Measurements from ENCODE around the gene PPM1G.
A peak's percentile ranks its signal among the peaks of the same experiment; 100 is the strongest.

Gene PPM1G

GRCh38 chr2:27408601-27409320, 630 bp downstream of the PPM1G start:
- no peak for DNase-seq

- no peak for DNase-seq
These were observed 1.4 kb downstream of the PPM1G start for GRCh38 chr2:27407798-27408491.

DNA sequence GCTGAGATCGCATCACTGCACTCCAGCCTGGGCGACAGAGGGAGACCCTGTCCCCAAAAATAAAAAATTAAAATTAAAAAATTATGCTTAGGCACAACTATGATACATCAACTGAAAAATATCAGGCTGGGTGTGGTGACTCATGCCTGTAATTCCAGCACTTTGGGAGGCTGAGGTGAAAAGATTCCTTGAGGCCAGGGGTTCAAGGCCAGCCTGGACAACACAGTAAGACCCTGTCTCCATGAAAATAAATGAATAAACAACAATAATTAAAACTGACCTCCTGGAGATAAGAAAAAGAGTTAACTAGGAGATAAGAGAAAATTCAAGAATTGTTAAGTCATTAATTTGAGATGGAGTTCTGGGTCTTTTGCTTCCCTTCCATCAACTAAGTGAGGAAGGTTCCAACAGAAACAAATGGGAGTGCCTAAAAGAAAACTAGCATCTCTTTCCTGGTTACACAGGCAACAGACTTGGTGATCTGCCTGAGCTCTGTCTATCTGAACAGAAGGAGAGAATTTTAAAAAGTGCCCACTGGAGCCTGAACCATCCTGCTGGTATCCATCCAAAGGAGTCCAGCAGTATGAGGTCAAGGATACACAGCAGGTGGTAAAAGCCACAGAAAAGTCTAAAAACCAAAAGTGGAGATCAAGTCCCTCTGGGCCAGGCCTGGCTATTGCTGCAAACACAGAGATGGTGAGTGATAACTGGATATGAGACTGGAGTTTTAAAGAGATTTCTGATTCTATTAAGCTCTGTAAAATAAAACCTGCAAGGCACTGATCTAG, 8.8 kb downstream of the PPM1G start:
- DNase-seq = no peak

DNA sequence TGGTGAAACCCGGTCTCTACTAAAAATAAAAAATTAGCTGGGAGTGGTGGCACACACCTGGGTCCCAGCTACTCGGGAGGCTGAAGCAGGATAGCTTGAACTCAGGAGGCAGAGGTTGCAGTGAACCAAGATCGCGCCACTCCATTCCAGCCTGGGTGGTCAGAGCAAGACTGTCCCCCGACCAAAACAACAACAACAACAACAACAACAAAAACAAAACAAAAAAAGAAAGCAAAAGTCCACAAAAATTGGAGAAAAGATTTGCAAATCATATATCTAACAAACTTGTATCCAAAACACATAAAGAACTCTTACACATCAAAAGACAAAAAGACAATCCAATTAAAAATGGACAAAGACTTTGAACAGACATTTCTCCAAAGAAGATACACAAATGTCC, 10.4 kb downstream of the PPM1G start:
- no peak for DNase-seq

- no peak for DNase-seq
These were observed 16.2 kb downstream of the PPM1G start for GRCh38 chr2:27393225-27393624.

DNA sequence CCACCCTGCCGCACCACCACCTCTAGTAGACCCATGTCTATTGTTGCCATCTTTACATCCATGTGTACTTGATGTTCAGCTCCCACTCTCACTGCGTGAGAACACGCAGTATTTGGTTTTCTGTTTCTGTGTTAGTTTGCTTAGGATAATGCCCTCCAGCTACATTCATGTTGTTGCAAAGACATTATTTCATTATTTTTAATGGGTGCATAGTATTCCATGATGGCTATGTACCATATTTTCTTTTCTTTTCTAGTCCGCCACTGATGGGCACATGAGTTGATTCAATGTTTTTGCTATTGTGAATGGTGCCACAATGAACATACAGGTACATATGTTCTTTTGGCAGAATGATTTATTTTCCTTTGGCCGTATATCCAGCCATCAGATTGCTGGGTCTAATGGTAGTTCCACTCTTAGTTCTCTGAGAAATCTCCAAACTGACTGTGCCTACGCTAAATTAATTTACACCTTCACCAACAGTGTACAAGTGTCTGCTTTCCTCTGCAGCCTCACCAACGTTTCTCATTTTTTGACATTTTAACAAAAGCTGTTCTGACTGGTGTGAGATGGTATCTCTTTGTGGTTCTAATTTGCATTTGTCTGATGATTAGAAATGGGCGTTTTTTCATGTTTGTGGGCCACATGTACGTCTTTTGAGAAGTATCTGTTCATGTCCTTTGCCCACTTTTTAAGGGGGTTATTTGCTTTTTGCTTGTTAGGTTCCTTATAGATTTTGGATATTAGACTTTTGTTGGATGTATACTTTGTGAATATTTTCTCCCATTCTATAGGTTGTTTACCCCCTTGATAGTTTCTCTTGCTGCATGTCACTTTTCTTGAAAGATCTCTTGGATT, 18.3 kb downstream of the PPM1G start:
- DNase-seq = no peak

- no peak for DNase-seq
These were observed 27.7 kb downstream of the PPM1G start for GRCh38 chr2:27381577-27382181.

DNA sequence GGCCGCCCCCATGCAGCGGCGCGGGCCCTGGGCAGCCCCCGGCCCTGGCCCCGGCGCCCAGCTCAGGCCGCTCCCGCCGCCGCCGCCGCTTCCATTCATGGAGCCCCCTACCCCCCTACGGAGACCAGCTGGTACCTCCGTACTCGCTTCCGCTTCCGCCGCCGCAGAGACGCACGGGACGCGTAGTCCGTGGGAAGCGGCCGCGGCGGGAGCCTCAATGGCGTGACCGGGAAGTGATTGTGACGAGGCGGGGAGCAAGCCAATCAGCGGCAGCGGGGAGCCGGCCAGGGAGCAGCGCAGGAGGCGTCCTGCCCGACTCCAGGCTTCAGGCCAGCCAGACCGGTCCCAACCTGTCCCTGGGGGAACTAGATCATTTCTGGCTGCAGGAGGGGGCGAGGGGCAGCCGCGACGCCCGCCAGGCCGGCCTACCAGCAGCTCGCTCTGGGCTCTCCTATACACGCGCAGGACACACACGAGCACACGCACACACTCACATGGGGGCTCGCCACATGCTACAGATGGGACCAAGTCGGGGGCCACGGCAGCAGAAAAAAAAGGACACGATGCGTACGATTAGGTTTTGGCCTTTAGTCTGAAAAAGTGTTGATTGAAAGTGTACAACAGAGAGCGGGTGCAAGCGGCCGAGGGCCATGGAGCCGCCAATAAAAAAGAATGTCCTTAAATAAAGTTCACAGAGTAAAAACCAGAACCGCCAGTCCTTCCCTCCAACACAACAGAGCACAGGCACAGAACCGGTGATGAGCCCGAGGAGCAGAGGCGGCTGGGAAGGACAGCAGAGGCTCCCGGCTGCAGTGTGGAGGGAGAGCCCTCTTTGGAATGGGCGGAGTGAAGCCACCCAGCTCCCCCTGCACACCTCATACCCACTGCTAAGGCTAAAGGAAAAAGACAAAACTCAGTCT, 28.5 kb downstream of the PPM1G start, which contains the start of gene ZNF513:
Gene ZNF513 (minus strand): TSS at position 109 of the 920 bp plus-strand sequence. CDS start 208 bp downstream, outside the sequence.
- DNase-seq = peak; percentile 33

DNA sequence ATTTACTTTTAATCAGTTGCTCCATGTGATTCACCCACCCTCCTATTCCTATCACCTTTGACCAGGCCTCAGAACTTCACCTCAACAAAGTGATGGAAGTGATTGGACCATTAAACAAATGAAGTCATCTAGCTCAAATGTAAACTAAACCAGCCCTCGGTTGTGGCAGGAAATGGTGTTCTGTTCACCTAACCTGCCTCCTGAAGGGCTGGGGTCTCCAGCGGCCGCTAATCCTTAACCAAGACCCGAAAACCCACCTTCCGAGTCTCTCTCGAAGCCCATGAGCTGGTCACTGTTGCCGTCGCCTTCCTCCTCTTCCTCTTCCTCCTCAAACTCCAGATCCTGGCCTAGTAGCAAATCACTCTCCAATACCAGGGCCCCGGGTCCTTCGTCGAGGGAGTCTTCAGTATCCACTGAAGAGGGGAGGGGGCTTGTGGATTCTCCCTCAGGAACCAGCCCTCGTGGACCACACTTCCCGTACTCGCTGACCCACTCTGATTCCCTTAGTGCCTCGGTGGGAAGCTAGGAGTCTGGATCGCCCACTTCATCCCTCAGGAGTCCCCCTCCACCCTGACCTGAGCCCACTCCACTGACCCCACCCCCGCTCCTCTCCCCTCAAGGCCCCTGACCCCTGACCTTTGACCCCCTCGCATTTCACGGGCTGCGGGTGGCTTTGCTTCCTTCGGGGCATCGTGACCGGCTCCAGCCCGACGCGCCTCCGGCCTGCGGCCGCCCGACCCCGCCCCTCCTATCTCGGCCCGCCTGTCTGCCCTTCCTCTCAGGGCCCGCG, 29.4 kb downstream of the PPM1G start:
- no peak for DNase-seq

DNA sequence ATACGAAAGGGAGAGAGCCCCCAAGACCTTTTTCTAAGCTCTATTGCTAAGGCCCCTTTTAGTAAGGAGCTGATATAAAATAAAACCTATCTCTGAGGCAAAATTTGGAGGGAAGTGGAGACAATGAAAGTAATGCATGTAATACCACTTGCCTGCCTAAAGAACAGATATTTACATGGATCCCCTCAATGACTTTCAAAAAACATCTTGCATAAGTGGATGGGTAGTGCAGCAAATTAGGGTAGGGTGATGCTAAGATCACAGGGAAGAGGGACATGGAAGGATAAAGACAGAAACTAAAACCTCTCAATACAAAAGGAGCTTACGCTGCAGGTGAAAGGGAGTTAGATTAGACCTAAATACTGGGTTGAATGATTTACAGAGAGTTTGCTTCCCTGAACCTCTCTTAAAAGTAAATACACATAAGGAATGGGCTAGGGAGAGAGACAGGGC, 30.0 kb downstream of the PPM1G start:
- no peak for DNase-seq

DNA sequence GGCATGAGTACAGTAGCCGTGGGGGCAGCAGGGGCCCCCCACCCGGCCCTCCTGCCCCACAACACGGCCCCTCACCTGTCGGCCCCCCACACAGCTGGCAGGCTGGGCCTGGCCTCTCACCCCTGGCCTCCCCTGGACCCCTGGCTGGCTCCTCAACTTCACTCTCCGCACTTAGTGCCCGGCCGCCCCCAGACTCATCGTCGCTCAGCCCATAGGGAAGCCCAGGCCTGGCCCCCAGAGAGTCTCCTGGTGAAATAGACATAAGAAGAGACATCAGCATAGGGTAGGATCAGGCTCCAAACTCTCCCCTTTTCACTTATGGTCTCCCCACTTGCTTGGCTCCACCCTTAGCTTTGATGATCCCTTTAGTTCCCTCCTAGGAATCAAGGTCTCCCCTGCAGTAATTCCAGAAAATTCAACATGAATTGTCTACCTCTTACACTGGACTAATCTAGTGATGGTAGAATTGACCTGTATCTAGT, 30.5 kb downstream of the PPM1G start:
- no peak for DNase-seq

DNA sequence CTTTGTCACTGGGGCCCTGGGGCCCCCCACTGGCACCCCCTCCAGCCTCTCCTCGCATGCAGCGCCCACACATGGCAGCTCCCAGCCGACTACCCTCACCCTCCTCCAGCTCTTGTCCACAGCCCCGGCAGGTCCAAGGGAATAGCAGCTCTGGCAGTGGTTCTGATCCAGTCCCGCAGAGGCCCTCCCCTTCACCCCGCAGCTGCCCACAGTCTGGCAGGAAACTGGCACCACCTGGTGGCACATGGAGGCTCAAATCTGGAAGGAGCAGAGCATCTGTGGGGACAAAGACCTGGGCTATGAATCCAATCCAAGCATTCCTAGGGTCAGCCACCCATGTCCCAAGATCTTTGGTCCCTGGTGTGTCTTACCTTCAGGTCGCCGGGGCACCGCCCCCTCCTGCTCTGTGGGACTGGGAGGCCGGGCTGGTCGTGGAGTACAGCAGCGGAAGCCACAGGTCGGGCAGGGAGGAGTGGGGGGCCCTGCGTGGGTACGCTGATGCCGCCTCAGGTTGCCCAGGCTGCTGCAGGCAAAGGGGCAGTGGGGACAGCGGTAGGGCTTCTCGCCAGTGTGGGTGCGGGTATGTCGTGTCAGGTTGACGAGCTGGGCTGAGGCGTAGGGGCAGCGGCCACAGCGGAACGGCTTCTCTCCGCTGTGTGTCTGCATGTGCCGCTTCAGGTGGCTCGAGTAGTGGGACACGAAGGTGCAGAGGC, 31.1 kb downstream of the PPM1G start:
- no peak for DNase-seq

- DNase-seq = no peak
These were observed 31.7 kb downstream of the PPM1G start for GRCh38 chr2:27377618-27378095.

- no peak for DNase-seq
These were observed 32.3 kb downstream of the PPM1G start for GRCh38 chr2:27376866-27377617.

- no peak for DNase-seq
These were observed 33.1 kb downstream of the PPM1G start for GRCh38 chr2:27376151-27376865.

DNA sequence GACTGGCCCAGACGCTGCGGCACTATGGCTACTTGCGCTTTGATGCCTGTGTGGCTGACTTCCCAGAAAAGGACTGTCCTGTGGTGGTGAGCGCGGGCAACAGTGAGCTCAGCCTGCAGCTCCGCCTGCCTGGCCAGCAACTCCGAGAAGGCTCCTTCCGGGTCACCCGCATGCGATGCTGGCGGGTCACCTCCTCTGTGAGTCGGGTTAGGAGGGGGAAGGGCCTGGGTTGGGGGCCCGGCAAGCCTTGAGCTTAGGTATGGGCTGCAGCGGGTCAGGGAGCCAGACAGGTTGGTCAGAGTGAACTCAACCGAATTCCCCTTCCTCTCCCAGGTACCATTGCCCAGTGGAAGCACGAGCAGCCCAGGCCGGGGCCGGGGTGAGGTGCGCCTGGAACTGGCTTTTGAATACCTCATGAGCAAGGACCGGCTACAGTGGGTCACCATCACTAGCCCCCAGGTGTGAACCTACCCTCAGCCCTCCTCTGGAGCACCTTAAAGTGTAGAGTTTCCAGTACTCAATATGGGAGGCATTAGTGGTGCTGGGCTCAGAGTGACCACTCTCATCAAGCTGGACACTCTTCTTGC, 33.8 kb downstream of the PPM1G start:
- DNase-seq = no peak

- no peak for DNase-seq
These were observed 35.8 kb downstream of the PPM1G start for GRCh38 chr2:27373567-27373966.
